ENCODE data around the gene SEPSECS. TPM values are rescaled to one million over a fixed set of nuclear protein-coding genes. Genes with fewer than 3 reads are reported as not detected.

The SEPSECS gene
- total and polyA plus RNA-seq, 2 of the 13 experiments (the other 11 are each of a cell fraction or from before 2014, with no cell fraction given): 9.4 to 14.3 TPM

GRCh38 chr4:25159837-25160713 lies at the start of gene SEPSECS (continued):
- TF ChIP-seq UBTF (CRISPR knock-in tag; IDR thresholded peaks at IDR 0.05) (peak; percentile 85), SIX1 (CRISPR knock-in tag; IDR thresholded peaks at IDR 0.05; ENCODE audit: borderline replicate concordance) (no peak), NFIC (IDR thresholded peaks at IDR 0.05; ENCODE audit: low read length) (0 out of 2 replicates have a peak, but pooled peaks have one; percentile 5), PHB2 (IDR thresholded peaks at IDR 0.05; ENCODE audit: partially characterized antibody) (no peak), MIXL1 (CRISPR knock-in tag; IDR thresholded peaks at IDR 0.05) (peak; percentile 21; the same call in 1 of the 2 replicates), CHD4 (IDR thresholded peaks at IDR 0.05; ENCODE audit: borderline replicate concordance, low read length) (0 out of 2 replicates have a peak, but pooled peaks have one; percentile 36), ZKSCAN1 (IDR thresholded peaks at IDR 0.05; ENCODE audit: low read length) (no peak), ZNF143 (CRISPR knock-in tag; IDR thresholded peaks at IDR 0.05) (peak; percentile 90), NPAS2 (CRISPR knock-in tag; IDR thresholded peaks at IDR 0.05; ENCODE audit: borderline replicate concordance) (no peak), ZNF772 (CRISPR knock-in tag; IDR thresholded peaks at IDR 0.05) (peak; percentile 84), ZSCAN30 (CRISPR knock-in tag; IDR thresholded peaks at IDR 0.05) (peak; percentile 87; the same call in 1 of the 2 replicates), RARA (CRISPR knock-in tag; IDR thresholded peaks at IDR 0.05) (no peak)
